GM23338 (cell line): ENCODE results near the gene TBC1D21. TPM values are rescaled to one million over a fixed set of nuclear protein-coding genes. Genes with fewer than 3 reads are reported as not detected.
A peak's percentile ranks its signal among the peaks of the same experiment; 100 is the strongest.

Source experiments
- ATAC-seq: fragments of 200-7000 bp; cut with Tn5 transposase; 3 replicates; pipeline ENCODE4 v1.9.1; 2020
- DNase-seq: peaks from one replicate; pipeline ENCODE4 v3.0.0-alpha.2; 2015; ENCODE audit warnings: low spot score
- H2AFZ ChIP-seq: fragments of 200-600 bp; sonication (generic); 2 replicates; pipeline ENCODE4 v1.8.0; 2016; ENCODE audit warnings: antibody characterized with exemption, mild to moderate bottlenecking, moderate library complexity
- H3F3A ChIP-seq: fragments of 200-600 bp; sonication (generic); replicated peaks from 2 replicates; pipeline ENCODE4 v1.8.0; 2017; ENCODE audit warnings: antibody characterized with exemption, mixed run types, low read depth
- H3K27ac ChIP-seq: fragments of 200-600 bp; sonication (generic); 2 replicates; pipeline ENCODE4 v1.6.1; 2016; ENCODE audit warnings: low read depth
- H3K27me3 ChIP-seq: fragments of 200-600 bp; sonication (generic); 2 replicates; pipeline ENCODE4 v1.8.0; 2016; ENCODE audit warnings: mild to moderate bottlenecking, mixed run types, moderate library complexity; ENCODE audit not compliant: insufficient read depth
- H3K36me3 ChIP-seq: fragments of 200-600 bp; sonication (generic); 2 replicates; pipeline ENCODE4 v1.8.0; 2016; ENCODE audit warnings: mild to moderate bottlenecking; ENCODE audit not compliant: insufficient read depth
- H3K4me1 ChIP-seq: fragments of 200-600 bp; sonication (generic); 2 replicates; pipeline ENCODE4 v1.8.0; 2016; ENCODE audit warnings: mild to moderate bottlenecking, moderate library complexity; ENCODE audit not compliant: insufficient read depth
- H3K4me2 ChIP-seq: fragments of 200-600 bp; sonication (generic); 2 replicates; pipeline ENCODE4 v1.7.1; 2017; ENCODE audit warnings: mixed run types
- H3K4me3 ChIP-seq: fragments of 200-600 bp; sonication (generic); 2 replicates; pipeline ENCODE4 v1.6.1; 2016; ENCODE audit warnings: mixed run types
- H3K79me2 ChIP-seq: fragments of 200-600 bp; sonication (generic); replicated peaks from 2 replicates; pipeline ENCODE4 v1.8.0; 2017; ENCODE audit warnings: mild to moderate bottlenecking; ENCODE audit not compliant: insufficient read depth
- H3K9me2 ChIP-seq: fragments of 200-600 bp; sonication (generic); 2 replicates; pipeline ENCODE4 v1.8.0; 2017; ENCODE audit not compliant: insufficient read depth
- H4K20me1 ChIP-seq: fragments of 200-600 bp; sonication (generic); replicated peaks from 2 replicates; pipeline ENCODE4 v1.8.0; 2017; ENCODE audit warnings: mild to moderate bottlenecking; ENCODE audit not compliant: insufficient read depth
- H3K27ac Mint-ChIP-seq: 2 replicates; pipeline ENCODE4 v1.8.0; 2020; ENCODE audit warnings: inconsistent platforms, mild to moderate bottlenecking, moderate library complexity, mixed read lengths
- H3K27me3 Mint-ChIP-seq: 3 replicates; pipeline ENCODE4 v1.8.0; 2022; ENCODE audit warnings: low read depth, mild to moderate bottlenecking, moderate library complexity, mixed read lengths, inconsistent platforms; ENCODE audit not compliant: insufficient read depth, poor library complexity
- H3K36me3 Mint-ChIP-seq: 3 replicates; pipeline ENCODE4 v1.8.0; 2021; ENCODE audit warnings: low read depth, mild to moderate bottlenecking, inconsistent platforms, moderate library complexity, mixed read lengths
- H3K4me1 Mint-ChIP-seq: 3 replicates; pipeline ENCODE4 v1.8.0; 2020; ENCODE audit warnings: mild to moderate bottlenecking, inconsistent platforms, mixed read lengths
- H3K4me3 Mint-ChIP-seq: 3 replicates; pipeline ENCODE4 v1.8.0; 2021; ENCODE audit warnings: moderate library complexity, mild to moderate bottlenecking, inconsistent platforms, mixed read lengths
- H3K9me3 Mint-ChIP-seq: 3 replicates; pipeline ENCODE4 v1.8.0; 2020; ENCODE audit warnings: moderate library complexity, mild to moderate bottlenecking, inconsistent platforms, mixed read lengths
- CREB1 ChIP-seq: fragments of 250-450 bp; sonication (Bioruptor Pico); IDR thresholded peaks from 2 replicates; pipeline ENCODE4 v1.5.0; 2020; ENCODE audit warnings: low read depth, mild to moderate bottlenecking, moderate library complexity
- CTCF ChIP-seq, 2 experiments: fragments of 200-600 bp in 1 of 2; sonication (generic) in 1 of 2; conservative IDR thresholded peaks; 2 replicates each; pipeline versions ENCODE4 v1.5.1 to v1.6.1; 2016 to 2017; ENCODE audit warnings: antibody characterized with exemption in 2 of 2, low read depth in 2 of 2, mild to moderate bottlenecking in 2 of 2, moderate library complexity in 1 of 2
- POLR2AphosphoS5 ChIP-seq: IDR thresholded peaks from 2 replicates; pipeline ENCODE4 v1.6.1; 2016; ENCODE audit warnings: antibody characterized with exemption, low read depth
- REST ChIP-seq: IDR thresholded peaks from one replicate; pipeline ENCODE4 v1.6.1; 2018; ENCODE audit warnings: antibody characterized with exemption; ENCODE audit not compliant: unreplicated experiment
- STAT1 ChIP-seq: IDR thresholded peaks from one replicate; pipeline ENCODE4 v1.6.1; 2016; ENCODE audit warnings: antibody characterized with exemption; ENCODE audit not compliant: unreplicated experiment
- ZNF462 ChIP-seq: fragments of 250-450 bp; sonication (Bioruptor Pico); IDR thresholded peaks from 2 replicates; pipeline ENCODE4 v1.5.0; 2020; ENCODE audit warnings: mild to moderate bottlenecking, moderate library complexity
- polyA plus RNA-seq: library from polyadenylated mRNA; unstranded; fragments of >200 nt; fragmentation: Nextera tagmentation; extraction: Ambion mirVana; gene quantifications from 2 replicates; pipeline ENCODE4 v1.2.1, GENCODE V29; 2016
- total RNA-seq: library from RNA; depleted of rRNA; stranded (reverse); fragments of >200 nt; shearing (Covaris generic); gene quantifications from 2 replicates; pipeline ENCODE4 v1.2.3, GENCODE V29; 2014

TBC1D21 gene
- total and polyA plus RNA-seq, 2 experiments from 2014 or later = not detected

- no peak overlapping the region for H2AFZ ChIP-seq
- H3K9me2 ChIP-seq = no peaks in the 10 kb centered on the region
- Mint-ChIP-seq H3K27me3 (peaks cover 1% of the 10 kb centered on the region), H3K36me3 (no peaks in the 10 kb centered on the region), H3K9me3 (peaks cover 3% of the 10 kb centered on the region; the same call in 1 of the 3 replicates), H3K27ac (no peak overlapping the region), H3K4me3 (no peak overlapping the region), H3K4me1 (peaks cover 21% of the 10 kb centered on the region)
- no peaks in the 10 kb centered on the region for H3K79me2 ChIP-seq
- H3K36me3 ChIP-seq = no peaks in the 10 kb centered on the region
- no peak for ATAC-seq
- peaks cover 13% of the 10 kb centered on the region; the same call in 1 of the 2 replicates for H3K4me1 ChIP-seq
- no peak overlapping the region for H3K4me2 ChIP-seq
- no peak overlapping the region for H3K4me3 ChIP-seq
- TF ChIP-seq REST = no peak
- H4K20me1 ChIP-seq = no peaks in the 10 kb centered on the region
- H3K27ac ChIP-seq = no peak overlapping the region
- no peak for DNase-seq
- H3F3A ChIP-seq = no peaks in the 10 kb centered on the region
- H3K27me3 ChIP-seq = no peaks in the 10 kb centered on the region
Observed at GRCh38 chr15:73843787-73844186, 29.6 kb upstream of the TBC1D21 start.

- no peak overlapping the region for H3K27ac Mint-ChIP-seq
- H3K4me3 ChIP-seq = no peak overlapping the region
- no peak overlapping the region for H3K4me3 Mint-ChIP-seq
- H3K27me3 ChIP-seq = no peaks in the 10 kb centered on the region
- peaks cover 13% of the 10 kb centered on the region; the same call in 1 of the 2 replicates for H3K4me1 ChIP-seq
- H3F3A ChIP-seq = no peaks in the 10 kb centered on the region
- H3K9me2 ChIP-seq = no peaks in the 10 kb centered on the region
- peaks cover 3% of the 10 kb centered on the region; the same call in 1 of the 3 replicates for H3K9me3 Mint-ChIP-seq
- peak overlapping the region; percentile 38; the same call in 1 of the 2 replicates for H2AFZ ChIP-seq
- no peaks in the 10 kb centered on the region for H3K79me2 ChIP-seq
- H4K20me1 ChIP-seq = no peaks in the 10 kb centered on the region
- ATAC-seq (peak; percentile 35), DNase-seq (peak; percentile 20)
- H3K4me2 ChIP-seq = no peak overlapping the region
- H3K36me3 Mint-ChIP-seq = no peaks in the 10 kb centered on the region
- H3K36me3 ChIP-seq = no peaks in the 10 kb centered on the region
- no peak overlapping the region for H3K27ac ChIP-seq
- H3K4me1 Mint-ChIP-seq = peaks cover 17% of the 10 kb centered on the region
- no peaks in the 10 kb centered on the region for H3K27me3 Mint-ChIP-seq
- TF ChIP-seq ZNF462 = no peak
- no peak for TF ChIP-seq POLR2AphosphoS5
- TF ChIP-seq REST = no peak
- no peak for TF ChIP-seq CTCF (conservative IDR thresholded peaks at IDR 0.05; ENCODE audit: low read depth in 2 of 2)
- no peak for TF ChIP-seq CREB1 (CRISPR knock-in tag)
- no peak for TF ChIP-seq STAT1
Observed at GRCh38 chr15:73844356-73844755, 29.0 kb upstream of the TBC1D21 start.
